ENCODE measurements around the gene STAM. TPM values are rescaled to one million over a fixed set of nuclear protein-coding genes. Genes with fewer than 3 reads are reported as not detected.
"Not testable (repeated sequence)": the region's sequence is repeated elsewhere in the genome, so short reads cannot be mapped to it uniquely, and the experiment has no call there.

Gene STAM
- total RNA-seq, 1 donor from 2014 or later: 16.0 TPM

DNA sequence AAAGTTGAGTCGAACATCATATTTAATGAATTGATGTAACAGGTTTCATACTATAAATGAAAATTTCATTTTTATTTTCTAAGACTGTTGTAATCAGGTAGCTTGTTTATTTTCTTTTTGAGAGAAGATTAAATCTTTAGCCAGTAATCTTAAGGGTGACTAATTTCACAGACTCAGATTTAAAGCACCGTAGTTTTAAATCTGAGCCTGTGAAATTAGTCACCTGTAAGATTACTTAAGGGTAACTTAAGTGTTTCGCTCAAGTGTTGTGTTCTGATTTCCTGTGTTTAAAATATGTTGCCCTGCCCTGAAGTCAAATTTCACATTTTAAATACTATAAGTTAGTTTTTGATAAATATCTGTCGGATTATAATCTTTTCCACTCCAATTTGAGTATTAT lies 72.2 kb downstream of the STAM start:
- Histone ChIP-seq H3K9me3 (no peaks in the 10 kb centered on the region), H3K4me1 (no peaks in the 10 kb centered on the region), H3K4me3 (no peak overlapping the region), H3K27me3 (no peaks in the 10 kb centered on the region), H3K36me3 (peaks cover 0 to 26% of the 10 kb centered on the region in 2 donors), H3K27ac (no peak overlapping the region)
- TF ChIP-seq POLR2AphosphoS5 (IDR thresholded peaks at IDR 0.05; ENCODE audit: insufficient read depth in 1 of 2, low read depth in 1 of 2): no peak
- intact Hi-C loops (cut with DNase I): no loop called here
- no peak for DNase-seq (ENCODE audit: extremely low spot score in 2 of 2)

DNA sequence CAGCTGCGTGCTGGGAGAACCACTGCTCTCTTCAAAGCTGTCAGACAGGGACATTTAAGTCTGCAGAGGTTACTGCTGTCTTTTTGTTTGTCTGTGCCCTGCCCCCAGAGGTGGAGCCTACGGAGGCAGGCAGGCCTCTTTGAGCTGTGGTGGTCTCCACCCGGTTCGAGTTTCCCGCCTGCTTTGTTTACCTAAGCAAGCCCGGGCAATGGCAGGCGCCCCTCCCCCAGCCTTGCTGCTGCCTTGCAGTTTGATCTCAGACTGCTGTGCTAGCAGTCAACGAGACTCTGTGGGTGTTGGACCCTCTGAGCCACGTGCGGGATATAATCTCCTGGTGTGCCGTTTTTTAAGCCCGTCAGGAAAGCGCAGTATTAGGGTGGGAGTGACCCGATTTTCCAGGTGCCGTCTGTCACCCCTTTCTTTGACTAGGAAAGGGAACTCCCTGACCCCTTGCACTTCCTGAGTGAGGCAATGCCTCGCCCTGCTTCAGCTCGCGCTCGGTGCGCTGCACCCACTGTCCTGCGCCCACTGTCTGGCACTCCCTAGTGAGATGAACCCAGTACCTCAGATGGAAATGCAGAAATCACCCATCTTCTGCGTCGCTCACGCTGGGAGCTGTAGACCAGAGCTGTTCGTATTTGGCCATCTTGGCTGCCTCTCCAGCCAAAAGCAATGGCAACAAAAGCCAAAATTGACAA lies 78.5 kb downstream of the STAM start:
- intact Hi-C loops (cut with DNase I): loop anchor here (5.0 kb wide), 1 partner anchor 1610 kb away; no protein-coding TSS in a partner anchor
- H3K36me3 ChIP-seq; DNase-seq (ENCODE audit: extremely low spot score in 2 of 2); H3K9me3 ChIP-seq; H3K4me1 ChIP-seq; H3K27ac ChIP-seq; H3K27me3 ChIP-seq; H3K4me3 ChIP-seq: not testable (repeated sequence)

DNA sequence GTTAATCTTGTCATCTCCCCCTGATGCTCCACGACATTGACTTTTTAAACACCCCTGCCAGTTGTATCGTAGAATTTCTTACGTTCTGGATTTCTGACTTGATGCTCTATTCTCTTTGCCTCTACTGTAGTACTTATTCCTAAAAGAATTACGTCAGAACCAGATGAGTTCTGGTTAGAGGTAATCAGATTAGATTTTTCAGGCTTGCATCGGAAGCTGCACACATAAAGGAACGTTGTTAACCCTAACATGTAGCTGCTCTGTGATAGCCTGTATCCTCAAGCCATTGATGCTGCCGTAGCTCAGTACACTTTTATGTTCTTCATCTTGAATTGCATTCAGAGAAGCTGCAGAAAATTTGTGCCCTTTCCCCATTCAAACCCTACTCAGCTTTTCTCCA lies 81.8 kb downstream of the STAM start:
- Histone ChIP-seq H3K27ac (no peak overlapping the region), H3K27me3 (no peaks in the 10 kb centered on the region), H3K9me3 (no peaks in the 10 kb centered on the region), H3K36me3 (peaks cover 0 to 9% of the 10 kb centered on the region in 2 donors), H3K4me1 (no peaks in the 10 kb centered on the region), H3K4me3 (no peak overlapping the region)
- TF ChIP-seq, protein P1, sequence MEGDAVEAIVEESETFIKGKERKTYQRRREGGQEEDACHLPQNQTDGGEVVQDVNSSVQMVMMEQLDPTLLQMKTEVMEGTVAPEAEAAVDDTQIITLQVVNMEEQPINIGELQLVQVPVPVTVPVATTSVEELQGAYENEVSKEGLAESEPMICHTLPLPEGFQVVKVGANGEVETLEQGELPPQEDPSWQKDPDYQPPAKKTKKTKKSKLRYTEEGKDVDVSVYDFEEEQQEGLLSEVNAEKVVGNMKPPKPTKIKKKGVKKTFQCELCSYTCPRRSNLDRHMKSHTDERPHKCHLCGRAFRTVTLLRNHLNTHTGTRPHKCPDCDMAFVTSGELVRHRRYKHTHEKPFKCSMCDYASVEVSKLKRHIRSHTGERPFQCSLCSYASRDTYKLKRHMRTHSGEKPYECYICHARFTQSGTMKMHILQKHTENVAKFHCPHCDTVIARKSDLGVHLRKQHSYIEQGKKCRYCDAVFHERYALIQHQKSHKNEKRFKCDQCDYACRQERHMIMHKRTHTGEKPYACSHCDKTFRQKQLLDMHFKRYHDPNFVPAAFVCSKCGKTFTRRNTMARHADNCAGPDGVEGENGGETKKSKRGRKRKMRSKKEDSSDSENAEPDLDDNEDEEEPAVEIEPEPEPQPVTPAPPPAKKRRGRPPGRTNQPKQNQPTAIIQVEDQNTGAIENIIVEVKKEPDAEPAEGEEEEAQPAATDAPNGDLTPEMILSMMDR (IDR thresholded peaks at IDR 0.05): no peak
- no peak for TF ChIP-seq POLR2A (IDR thresholded peaks at IDR 0.05)
- no peak for TF ChIP-seq POLR2AphosphoS5 (IDR thresholded peaks at IDR 0.05; ENCODE audit: insufficient read depth in 1 of 2, low read depth in 1 of 2)
- DNase-seq (ENCODE audit: extremely low spot score in 2 of 2): no peak
- intact Hi-C loops (cut with DNase I): no loop called here

DNA sequence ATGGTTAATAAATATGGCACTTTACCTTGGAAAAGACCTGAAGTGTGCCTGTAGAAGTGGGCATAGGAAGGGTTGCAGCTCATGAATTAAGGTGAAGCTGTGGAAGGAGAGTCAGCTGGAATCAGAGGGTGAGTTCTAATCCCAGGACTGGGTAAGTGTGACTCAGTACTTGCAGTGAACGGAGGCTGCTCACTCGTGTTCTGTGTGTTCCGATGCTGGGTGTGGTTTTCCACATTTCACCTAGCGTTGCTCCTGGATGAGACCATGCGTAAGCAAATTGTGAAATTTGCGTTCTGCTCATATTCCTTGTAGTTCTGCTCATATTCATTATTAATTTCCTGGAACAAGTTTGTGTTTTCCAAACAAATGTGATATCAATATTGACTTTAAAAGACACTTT lies 85.7 kb downstream of the STAM start:
- Histone ChIP-seq H3K36me3 (no peaks in the 10 kb centered on the region), H3K4me1 (no peaks in the 10 kb centered on the region), H3K9me3 (no peaks in the 10 kb centered on the region), H3K27me3 (no peaks in the 10 kb centered on the region), H3K27ac (no peak overlapping the region), H3K4me3 (no peak overlapping the region)
- intact Hi-C loops (cut with DNase I): no loop called here
- DNase-seq (ENCODE audit: extremely low spot score in 2 of 2): no peak
- TF ChIP-seq POLR2A (IDR thresholded peaks at IDR 0.05): no peak
- TF ChIP-seq POLR2AphosphoS5 (IDR thresholded peaks at IDR 0.05; ENCODE audit: insufficient read depth in 1 of 2, low read depth in 1 of 2): no peak
- TF ChIP-seq, protein P1 (IDR thresholded peaks at IDR 0.05): no peak

DNA sequence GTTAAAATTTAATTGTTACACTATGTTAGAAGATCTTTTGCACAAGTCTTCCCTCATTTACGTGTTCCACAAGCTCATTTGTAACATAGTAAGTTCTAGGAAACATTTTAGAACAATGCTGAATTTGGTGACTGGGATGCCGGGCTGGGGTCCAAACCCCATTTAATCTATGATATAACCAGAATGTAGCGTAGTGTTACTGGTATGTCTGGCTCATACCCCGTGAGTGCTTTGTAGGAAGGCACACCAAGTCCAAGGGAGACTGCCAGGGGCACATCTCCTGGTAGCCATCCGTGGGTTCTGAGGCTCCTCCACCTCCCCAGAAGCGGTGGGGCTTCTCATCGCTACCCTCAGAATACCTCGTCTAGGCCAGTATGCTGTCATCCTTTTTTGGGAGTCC lies 86.7 kb downstream of the STAM start:
- intact Hi-C loops (cut with DNase I): no loop called here

More for the DNA sequence above, 86.7 kb downstream of the STAM start:
- H3K27me3 ChIP-seq: no peaks in the 10 kb centered on the region
- H3K4me3 ChIP-seq: no peak overlapping the region
- no peak for DNase-seq (ENCODE audit: extremely low spot score in 2 of 2)
- TF ChIP-seq, protein P1 (IDR thresholded peaks at IDR 0.05): no peak
- no peak for TF ChIP-seq POLR2AphosphoS5 (IDR thresholded peaks at IDR 0.05; ENCODE audit: insufficient read depth in 1 of 2, low read depth in 1 of 2)
- TF ChIP-seq POLR2A (IDR thresholded peaks at IDR 0.05): no peak
- H3K9me3 ChIP-seq: no peaks in the 10 kb centered on the region
- H3K27ac ChIP-seq: no peak overlapping the region
- no peaks in the 10 kb centered on the region for H3K36me3 ChIP-seq
- no peaks in the 10 kb centered on the region for H3K4me1 ChIP-seq

Measured in vagina (tissue), 2 donors.